Hippocampal formation (tissue), 2 donors: ENCODE results near the gene EZH2.

Source experiments
- DNase-seq, 2 donors: peaks; one replicate each; lab custom pipeline; 2025; lab: John Stamatoyannopoulos, UW

The EZH2 gene

DNA sequence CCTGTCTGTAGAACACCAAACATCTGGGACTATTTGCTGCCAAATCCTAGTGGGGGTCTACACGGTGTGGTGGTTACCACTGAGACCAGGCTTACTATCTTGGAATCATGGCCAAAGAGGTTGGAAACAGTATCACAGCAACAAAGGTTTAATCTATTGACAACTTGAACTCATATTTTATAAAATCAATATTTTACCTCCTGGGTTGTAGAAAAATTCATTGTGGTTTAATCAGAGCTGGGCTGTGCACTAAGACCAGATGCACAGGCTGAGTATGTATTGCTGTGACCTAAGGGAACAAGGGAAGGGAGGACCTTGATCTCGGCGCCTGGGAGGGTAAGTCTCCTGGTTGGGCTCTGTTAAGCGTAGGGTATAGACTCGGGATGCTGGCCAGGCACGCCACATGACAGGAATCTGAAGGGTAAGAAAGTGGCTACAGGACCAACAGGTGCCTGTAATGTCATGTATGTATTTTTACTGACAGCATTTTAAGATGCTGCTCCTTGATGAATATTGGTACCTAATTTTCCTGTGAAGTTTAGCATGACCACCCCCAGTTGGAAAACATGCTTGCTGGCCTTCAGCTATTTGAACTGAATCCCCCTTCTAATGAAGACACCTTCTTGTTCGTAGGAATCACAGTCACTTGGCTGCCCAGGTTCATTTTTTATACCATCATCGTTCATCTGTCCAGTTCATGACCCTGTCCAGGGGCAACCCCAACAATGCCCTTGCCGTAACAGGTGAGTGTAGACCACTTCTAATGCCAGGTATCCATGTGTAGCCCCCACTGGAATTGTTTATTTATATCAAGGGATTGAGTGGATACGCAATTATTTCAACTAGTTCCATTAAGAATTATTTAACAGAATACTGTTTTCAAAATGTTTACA, 79.5 kb downstream of the EZH2 start:
- DNase-seq, result no peak

- DNase-seq, result no peak
Observed at GRCh38 chr7:148803094-148803493, 81.0 kb downstream of the EZH2 start.

DNA sequence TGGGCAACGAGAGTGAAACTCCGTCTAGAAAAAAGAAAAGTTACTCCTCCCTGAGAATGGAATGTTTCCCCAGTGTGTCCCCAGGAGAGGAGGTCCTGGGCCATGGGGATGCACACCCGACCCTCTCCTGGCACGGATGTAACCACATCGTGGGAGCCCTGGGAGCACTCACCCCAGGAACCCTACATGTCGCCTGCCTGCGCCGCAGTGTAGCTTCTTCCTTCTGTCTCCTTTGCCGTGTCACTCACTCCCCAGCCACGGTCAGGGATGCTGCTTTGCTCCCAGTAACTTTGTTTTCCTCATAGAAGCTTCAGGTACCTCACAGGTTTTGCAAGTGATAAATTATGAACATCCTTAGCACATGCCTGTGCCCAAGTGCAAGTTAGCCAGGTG, 82.0 kb downstream of the EZH2 start:
- no peak for DNase-seq

DNA sequence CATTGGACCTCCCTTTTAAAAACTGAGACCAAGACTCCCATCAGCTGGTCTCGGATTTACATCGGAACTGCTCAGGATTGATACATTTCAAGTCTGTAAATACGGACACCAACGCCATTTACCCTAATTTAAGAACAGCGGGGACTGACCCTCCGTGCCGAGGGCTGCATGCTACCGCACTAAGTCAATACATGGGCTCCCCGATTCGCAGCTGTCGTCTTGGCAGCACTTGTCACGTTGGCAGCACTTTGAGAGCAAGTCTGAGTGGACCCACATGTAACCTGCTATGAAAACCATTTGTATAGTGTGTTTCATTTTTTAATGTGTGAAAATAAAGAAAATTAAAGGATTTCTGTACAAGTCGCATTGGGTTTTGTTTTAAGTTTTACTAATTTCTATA, 83.4 kb downstream of the EZH2 start:
- DNase-seq, result no peak

GRCh38 chr7:148799893-148800555, 84.1 kb downstream of the EZH2 start:
- DNase-seq, result no peak

DNA sequence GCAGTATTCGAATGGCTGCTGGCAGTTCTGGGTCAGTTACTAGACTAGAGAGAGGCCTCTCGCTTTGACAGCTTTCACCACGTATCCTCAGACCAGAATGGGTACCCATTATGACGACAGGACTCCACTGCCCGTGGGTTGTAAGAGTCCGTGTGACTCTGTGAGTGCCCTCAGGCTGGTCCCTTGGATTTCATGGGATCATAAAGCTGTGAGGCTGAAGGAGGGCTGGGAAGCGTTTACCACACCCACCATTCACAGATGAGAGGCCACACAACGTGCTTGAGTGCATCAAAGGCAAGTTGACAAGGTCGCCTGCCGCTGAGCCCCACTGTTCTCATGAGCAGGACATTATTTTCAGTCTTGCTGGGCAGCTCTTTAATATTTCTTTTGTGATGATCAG, 87.2 kb downstream of the EZH2 start:
- no peak for DNase-seq

DNA sequence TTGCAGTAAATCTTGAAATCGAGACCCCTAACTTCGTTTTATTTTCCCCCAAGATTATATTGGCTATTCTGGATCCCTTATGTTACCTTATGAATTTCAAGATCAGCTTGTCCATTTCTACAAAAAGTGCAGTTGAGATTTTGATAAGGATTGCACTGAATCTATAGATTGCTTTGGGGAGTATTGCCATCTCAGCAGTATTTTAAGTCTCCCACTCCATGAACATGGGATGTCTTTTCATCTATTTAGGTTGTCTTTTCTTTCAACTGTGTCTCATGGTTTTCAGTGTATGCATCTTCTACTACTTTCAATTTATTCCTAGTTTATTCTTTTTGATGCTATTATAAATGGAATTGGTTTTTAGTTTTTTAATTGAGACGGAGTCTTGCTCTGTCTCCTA, 89.6 kb downstream of the EZH2 start:
- DNase-seq, result no peak

GRCh38 chr7:148793590-148793989, 90.5 kb downstream of the EZH2 start:
- DNase-seq, result no peak

DNA sequence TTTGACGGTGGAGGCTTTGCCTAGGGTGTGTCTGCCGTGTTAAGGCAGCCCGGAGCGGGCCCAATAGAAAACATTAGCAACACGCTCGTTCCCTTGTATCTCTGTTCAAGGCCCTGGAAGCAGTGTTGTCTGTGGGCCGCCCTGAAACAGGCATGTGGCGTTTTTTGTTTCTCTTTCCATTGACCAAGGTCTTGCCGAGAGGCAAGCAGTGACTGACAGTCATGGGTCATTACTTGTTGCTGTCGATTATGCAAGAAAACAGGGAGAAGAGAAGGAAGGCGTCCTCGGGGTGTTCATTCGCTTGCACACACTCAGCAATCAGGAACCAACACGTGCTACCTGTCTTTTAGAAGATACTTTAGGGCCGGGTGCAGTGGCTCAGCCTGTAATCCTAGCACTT, 92.5 kb downstream of the EZH2 start:
- no peak for DNase-seq

DNA sequence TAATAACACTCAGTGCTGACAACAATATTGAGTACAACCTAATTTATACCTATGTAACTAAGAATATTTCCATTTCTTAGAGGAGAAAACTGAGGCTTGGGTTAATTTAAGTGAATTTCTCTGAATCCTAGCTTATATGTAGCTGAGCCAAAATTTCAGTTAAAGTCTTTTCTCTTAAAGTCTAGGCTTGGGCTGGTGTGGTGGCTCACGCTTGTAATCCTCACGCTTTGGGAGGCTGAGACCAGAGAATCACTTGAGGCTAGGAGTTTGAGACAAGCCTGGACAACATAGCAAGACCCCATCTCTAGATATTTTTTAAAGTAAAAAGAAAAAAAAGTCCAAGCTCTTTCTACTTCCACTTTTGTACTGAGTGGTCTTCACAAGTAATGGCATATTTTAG, 93.2 kb downstream of the EZH2 start:
- no peak for DNase-seq

DNA sequence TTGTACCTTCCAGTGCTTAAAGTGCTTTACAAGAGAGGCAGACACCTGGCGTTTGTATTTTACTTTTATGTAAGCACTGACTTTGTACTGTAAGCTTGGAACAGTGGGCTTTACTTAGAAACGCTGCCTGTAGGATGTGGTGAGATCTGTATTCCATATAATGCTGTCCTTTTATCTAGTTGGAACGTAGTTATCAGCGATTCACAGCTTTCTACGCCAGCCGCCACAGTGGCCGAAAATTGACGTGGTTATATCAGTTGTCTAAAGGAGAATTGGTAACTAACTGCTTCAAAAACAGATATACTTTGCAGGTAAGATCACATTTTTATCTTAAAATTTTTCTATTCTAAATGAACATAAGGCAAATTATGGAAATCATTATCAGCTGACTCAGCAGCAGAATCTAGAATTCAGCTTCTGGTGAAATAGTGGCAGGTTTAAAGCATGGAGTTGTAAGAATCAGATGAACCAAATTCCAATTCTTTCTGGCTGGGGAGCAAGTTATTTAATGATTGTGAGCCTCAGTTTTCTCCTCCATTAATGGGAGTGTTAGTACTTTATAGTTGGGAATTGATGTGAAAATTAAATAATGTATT, 93.9 kb downstream of the EZH2 start:
- no peak for DNase-seq

GRCh38 chr7:148789220-148789619, 94.9 kb downstream of the EZH2 start:
- no peak for DNase-seq

DNA sequence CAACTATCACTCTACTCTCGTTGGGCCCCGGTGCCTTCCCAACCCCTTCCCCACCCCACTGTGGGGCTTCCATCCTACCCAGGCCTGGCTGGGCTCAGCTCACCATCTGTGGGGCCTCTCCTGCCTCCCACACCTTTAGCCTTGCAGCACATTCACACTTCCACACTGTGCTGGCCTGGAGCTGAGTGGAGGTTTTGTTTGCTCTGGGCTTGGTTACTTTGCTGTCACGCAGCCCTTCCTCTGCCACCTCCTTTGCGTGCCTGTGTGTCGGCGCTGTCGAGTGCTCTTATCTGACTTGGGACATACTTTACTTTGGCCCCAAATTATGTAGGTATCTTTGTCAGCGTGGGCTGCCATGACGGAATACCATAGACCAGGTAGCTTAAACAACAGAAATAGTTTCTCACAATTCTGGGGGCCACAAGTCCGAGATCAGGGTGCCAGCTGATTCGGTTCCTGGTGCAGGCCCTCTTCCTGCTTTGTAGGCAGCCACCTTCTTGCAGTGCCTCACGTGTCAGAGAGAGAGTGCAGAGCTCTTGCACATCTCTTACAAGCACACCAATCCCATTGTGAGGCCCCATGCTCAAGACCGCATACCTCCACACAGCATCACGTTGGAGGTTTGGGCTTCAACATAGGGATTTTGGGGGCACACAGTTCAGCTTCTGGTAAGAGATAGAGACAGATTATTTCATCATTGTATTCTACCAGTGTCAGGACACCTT, 96.4 kb downstream of the EZH2 start:
- DNase-seq, result no peak

DNA sequence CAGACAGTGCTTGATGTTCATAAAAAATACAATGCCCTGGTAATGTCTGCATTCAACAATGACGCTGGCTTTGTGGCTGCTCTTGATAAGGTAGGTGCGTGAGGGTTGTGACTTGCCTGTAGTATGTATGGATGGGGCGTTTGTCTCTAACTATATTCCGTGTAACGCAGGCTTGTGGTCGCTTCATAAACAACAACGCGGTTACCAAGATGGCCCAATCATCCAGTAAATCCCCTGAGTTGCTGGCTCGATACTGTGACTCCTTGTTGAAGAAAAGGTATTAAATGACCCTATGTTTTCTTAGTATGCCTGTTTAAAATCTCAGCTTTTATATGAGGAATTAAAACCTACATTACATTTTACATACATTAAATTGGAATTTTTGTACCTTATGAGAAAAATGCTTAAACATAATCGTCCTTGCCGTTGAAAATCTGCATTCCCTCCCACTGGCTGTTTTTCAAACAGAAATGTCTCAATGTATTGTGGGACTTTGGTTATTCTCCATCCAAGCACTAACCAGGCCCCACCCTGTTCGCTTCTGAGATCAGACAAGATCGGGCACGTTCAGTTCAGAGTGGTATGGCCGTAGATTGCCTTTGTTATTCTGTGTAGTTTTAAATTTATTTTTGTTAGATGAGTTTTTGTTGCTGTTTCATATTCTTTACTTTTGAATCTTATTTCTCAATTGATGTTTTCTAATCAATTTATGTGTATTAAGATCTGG, 100.1 kb downstream of the EZH2 start:
- DNase-seq, result no peak

- DNase-seq, result no peak
Observed at GRCh38 chr7:148782757-148783456, 101.2 kb downstream of the EZH2 start.

DNA sequence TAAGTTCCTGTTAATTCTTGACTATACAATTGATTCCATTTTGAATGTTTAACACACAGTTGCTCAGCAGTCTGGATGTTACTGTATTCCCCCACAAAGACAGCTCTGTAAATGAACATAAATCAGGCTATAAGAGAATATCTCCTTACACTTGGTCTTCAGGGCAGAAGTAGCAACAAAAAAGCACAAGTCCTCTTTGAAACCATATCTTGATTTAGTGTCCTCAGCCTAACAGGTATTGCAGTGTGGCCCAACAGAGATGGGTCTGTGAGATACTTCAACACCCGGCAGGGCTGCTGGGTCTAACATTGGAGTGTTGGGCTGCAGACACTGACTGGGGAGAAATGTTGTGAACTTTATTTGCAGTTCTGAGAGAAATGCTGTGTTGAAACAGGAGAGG, 109.6 kb downstream of the EZH2 start:
- DNase-seq, result no peak

DNA sequence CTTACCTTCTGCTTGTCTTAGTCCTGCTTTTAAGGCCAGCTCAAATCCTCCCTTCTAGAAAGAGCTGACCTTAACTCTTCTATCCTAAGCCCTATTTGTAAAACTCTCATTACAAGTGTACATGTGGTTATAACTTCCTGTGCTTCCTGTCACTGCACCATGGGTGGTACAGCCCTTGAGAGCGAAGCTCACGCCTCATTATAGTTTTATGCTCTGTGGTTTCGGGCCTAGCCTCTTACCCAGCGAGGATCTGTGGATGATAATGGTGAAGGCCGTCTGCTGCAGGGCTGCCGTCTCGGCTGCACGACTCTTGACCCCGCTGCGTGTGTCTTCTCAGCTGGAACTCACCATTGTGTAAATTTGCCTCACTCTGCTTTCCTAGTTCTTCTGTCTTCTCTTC, 110.8 kb downstream of the EZH2 start:
- no peak for DNase-seq

GRCh38 chr7:148772297-148773089, 111.6 kb downstream of the EZH2 start:
- DNase-seq, result no peak

DNA sequence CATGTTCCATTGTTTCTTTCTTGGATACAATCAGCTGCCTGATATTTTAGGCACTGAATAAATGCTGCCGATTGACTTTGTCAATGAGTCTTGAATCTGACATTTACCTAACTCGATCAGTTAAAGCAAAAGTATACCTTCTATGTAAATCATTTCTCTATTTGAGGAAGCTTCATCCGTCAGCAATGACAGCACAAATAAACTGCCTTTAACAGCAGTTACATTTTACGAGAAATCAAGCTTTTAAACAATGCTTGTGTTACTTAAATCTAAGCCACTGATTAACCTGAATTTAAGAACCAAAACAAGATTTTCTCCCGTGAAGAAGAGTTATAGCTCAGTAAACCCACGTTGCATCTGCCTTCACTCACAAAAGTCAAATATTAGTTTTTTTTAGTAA, 114.1 kb downstream of the EZH2 start:
- no peak for DNase-seq

DNA sequence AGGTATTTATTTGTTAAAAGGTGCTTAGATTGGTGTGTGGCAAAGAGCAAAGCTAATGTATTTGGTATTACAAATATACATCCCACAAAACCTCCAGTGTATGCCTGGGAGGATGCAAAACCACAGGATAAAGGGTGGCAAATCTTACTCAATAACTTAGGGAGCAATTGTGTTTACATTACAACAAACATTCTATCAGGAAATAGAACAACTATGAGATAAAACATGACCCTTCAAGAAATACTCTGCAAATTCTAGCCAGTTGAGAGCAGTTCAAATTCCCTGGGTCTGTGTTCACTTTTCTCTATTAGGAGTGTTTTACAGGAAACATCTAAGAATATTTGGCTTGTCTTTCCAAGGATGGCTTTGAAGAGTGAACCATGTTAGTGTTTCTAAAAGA, 120.5 kb downstream of the EZH2 start:
- no peak for DNase-seq
